ENCODE data around the gene SNX2.

Gene SNX2

DNA sequence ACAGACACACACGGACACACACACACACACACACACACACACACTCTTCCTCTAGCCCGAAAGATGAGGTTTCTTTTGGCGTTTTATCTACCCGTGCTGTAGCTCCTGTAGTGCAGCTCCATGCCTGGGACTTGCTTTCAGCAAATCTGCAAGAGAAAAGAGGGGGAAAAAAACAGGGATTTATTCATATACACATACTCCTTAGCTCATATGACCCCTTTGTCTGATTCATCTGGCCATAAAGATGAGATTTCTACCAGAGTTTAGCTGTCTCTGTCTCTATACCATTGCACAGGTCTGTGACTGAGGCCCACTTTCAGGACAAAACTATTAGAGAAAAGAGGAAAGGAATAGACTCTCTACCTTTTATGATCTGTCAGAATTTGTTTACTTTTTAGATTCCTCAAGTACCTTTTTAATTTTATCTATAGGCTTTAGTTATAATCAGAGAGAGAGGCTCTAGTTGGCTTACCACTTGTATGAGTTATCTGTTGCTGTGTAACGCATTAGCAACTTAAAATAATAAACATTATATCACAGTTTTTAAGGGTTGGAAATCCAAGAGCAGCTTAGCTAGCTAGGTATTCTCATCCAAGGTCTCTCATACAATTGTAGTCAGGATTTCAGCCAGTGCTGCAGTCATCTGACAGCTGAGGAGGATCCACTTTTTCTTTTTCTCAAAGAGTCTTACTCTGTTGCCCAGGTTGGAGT lies 14.7 kb downstream of the SNX2 start:
- CTCF ChIA-PET, result no interaction called here
- DNase-seq (ENCODE audit: extremely low spot score), result no peak
- TF ChIP-seq HDGF (IDR thresholded peaks at IDR 0.05; ENCODE audit: borderline replicate concordance), result no peak
- TF ChIP-seq SUZ12 (IDR thresholded peaks at IDR 0.05), result no peak
- TF ChIP-seq FOXM1 (IDR thresholded peaks at IDR 0.05; ENCODE audit: borderline replicate concordance), result no peak
- no peak for TF ChIP-seq ELF4 (IDR thresholded peaks at IDR 0.05)
- TF ChIP-seq FOXK2 (IDR thresholded peaks at IDR 0.05), result no peak
- no peak for TF ChIP-seq L3MBTL2 (conservative IDR thresholded peaks at IDR 0.05)
- no peak for TF ChIP-seq SP1 (IDR thresholded peaks at IDR 0.05)
- no peak for TF ChIP-seq FOXA1 (IDR thresholded peaks at IDR 0.05)
- no peak for TF ChIP-seq BHLHE40 (IDR thresholded peaks at IDR 0.05; ENCODE audit: borderline replicate concordance)
- TF ChIP-seq CTBP1 (IDR thresholded peaks at IDR 0.05; ENCODE audit: borderline replicate concordance), result no peak
- TF ChIP-seq ZNF384 (IDR thresholded peaks at IDR 0.05), result no peak
- no peak for TF ChIP-seq TARDBP (IDR thresholded peaks at IDR 0.05)
- TF ChIP-seq, protein P1, sequence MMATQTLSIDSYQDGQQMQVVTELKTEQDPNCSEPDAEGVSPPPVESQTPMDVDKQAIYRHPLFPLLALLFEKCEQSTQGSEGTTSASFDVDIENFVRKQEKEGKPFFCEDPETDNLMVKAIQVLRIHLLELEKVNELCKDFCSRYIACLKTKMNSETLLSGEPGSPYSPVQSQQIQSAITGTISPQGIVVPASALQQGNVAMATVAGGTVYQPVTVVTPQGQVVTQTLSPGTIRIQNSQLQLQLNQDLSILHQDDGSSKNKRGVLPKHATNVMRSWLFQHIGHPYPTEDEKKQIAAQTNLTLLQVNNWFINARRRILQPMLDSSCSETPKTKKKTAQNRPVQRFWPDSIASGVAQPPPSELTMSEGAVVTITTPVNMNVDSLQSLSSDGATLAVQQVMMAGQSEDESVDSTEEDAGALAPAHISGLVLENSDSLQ (IDR thresholded peaks at IDR 0.05), result no peak
- no peak for TF ChIP-seq LEF1 (IDR thresholded peaks at IDR 0.05; ENCODE audit: borderline replicate concordance)
- TF ChIP-seq ARNT (IDR thresholded peaks at IDR 0.05), result no peak
- no peak for TF ChIP-seq NFRKB (IDR thresholded peaks at IDR 0.05)
- POLR2A ChIA-PET, result no interaction called here

DNA sequence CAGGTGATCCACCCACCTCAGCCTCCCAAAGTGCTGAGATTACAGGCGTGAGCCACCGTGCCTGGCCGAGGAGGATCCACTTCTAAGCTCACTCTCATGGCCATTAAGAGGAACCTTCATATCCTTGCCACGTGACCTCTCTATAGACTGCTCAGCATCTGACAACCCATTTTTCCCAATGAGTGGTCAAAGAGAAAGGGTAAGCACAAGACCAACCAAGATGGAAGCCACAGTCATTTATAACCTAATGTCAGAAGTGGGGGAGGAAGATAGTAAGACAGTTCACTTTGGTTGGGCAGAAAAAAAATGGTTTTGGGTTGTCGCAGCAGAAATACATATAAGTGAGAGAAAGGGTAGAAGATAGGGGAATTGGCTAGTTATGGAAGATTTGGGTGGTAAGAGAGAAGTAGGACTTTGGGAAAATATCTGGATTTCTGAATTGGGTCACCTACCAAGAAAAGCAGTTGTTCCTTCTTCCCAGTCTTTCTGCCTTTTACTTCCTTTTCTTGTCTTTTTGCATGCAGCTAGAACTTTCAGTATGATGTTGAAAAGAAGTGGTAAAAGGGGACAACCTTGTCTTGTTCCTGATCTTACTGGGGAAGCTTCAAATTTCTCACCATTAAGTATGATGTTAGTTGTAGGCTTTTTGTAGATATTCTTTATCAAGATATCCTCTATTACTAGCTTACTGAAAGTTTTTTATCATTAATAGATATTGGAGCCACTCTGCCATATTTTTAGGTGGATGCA lies 15.6 kb downstream of the SNX2 start:
- DNase-seq (ENCODE audit: extremely low spot score), result no peak
- no peak for TF ChIP-seq FOXA1 (IDR thresholded peaks at IDR 0.05)
- TF ChIP-seq, protein P1 (IDR thresholded peaks at IDR 0.05), result no peak
- no peak for TF ChIP-seq FOXM1 (IDR thresholded peaks at IDR 0.05; ENCODE audit: borderline replicate concordance)
- TF ChIP-seq ELF4 (IDR thresholded peaks at IDR 0.05), result no peak
- TF ChIP-seq ZNF384 (IDR thresholded peaks at IDR 0.05), result no peak
- TF ChIP-seq SUZ12 (IDR thresholded peaks at IDR 0.05), result no peak
- TF ChIP-seq L3MBTL2 (conservative IDR thresholded peaks at IDR 0.05), result no peak
- no peak for TF ChIP-seq HDGF (IDR thresholded peaks at IDR 0.05; ENCODE audit: borderline replicate concordance)
- no peak for TF ChIP-seq FOXK2 (IDR thresholded peaks at IDR 0.05)
- no peak for TF ChIP-seq SP1 (IDR thresholded peaks at IDR 0.05)
- TF ChIP-seq ARNT (IDR thresholded peaks at IDR 0.05), result no peak
- TF ChIP-seq TARDBP (IDR thresholded peaks at IDR 0.05), result no peak
- TF ChIP-seq NFRKB (IDR thresholded peaks at IDR 0.05), result no peak
- TF ChIP-seq LEF1 (IDR thresholded peaks at IDR 0.05; ENCODE audit: borderline replicate concordance), result no peak
- TF ChIP-seq CTBP1 (IDR thresholded peaks at IDR 0.05; ENCODE audit: borderline replicate concordance), result no peak
- ChIA-PET POLR2A (no interaction called here), CTCF (no interaction called here)

DNA sequence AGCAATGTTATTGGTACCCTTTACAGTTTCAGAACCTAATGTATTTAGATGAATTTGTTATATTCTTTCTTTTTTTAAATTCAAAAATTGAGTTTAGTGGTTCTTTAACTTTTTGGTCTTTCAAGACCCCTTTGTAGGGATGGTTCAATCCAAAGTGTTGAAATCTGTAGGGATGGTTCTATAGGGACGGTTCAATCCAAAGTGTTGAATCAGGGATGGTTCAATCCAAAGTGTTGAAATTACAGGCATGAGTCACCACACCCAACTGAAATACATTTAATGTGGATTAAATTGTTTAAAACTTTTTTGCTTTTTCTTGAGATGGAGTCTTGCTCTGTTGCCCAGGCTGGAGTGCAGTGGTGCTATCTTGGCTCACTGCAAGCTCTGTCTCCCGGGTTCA lies 30.6 kb downstream of the SNX2 start:
- ChIA-PET POLR2A (no interaction called here), CTCF (no interaction called here)
- TF ChIP-seq ZNF384 (IDR thresholded peaks at IDR 0.05) (no peak), FOXM1 (IDR thresholded peaks at IDR 0.05; ENCODE audit: borderline replicate concordance) (no peak), SUZ12 (IDR thresholded peaks at IDR 0.05) (no peak), FOXA1 (IDR thresholded peaks at IDR 0.05) (no peak), ARNT (IDR thresholded peaks at IDR 0.05) (no peak)
- TF ChIP-seq, protein P1 (IDR thresholded peaks at IDR 0.05), result no peak
- no peak for DNase-seq (ENCODE audit: extremely low spot score)

DNA sequence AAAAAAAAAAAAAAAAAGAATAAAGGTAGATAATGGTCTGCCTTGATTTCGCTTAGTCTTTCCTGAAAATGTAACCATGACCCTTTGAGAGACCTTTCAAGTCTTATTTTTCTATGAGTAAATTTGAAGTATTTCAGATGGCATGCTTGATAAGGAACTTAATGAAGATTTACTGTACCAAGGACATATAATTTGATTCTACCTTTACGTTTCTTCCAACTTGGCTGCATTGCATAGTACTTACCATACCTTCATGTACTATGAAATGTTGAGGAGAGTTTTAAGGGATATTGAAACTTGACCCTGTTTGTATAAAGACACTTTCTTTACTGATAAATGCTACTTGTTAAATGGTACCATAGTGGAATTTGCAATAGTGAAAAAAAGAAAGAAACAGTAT lies 35.5 kb downstream of the SNX2 start:
- CTCF ChIA-PET, result no interaction called here
- no peak for TF ChIP-seq CTBP1 (IDR thresholded peaks at IDR 0.05; ENCODE audit: borderline replicate concordance)
- no peak for TF ChIP-seq ZNF384 (IDR thresholded peaks at IDR 0.05)
- no peak for TF ChIP-seq SP1 (IDR thresholded peaks at IDR 0.05)
- TF ChIP-seq NFRKB (IDR thresholded peaks at IDR 0.05), result no peak
- no peak for TF ChIP-seq SUZ12 (IDR thresholded peaks at IDR 0.05)
- no peak for TF ChIP-seq ARNT (IDR thresholded peaks at IDR 0.05)
- TF ChIP-seq ELF4 (IDR thresholded peaks at IDR 0.05), result no peak
- TF ChIP-seq FOXK2 (IDR thresholded peaks at IDR 0.05), result no peak
- TF ChIP-seq BHLHE40 (IDR thresholded peaks at IDR 0.05; ENCODE audit: borderline replicate concordance), result no peak
- TF ChIP-seq, protein P1 (IDR thresholded peaks at IDR 0.05), result no peak
- no peak for TF ChIP-seq FOXM1 (IDR thresholded peaks at IDR 0.05; ENCODE audit: borderline replicate concordance)
- TF ChIP-seq FOXA1 (IDR thresholded peaks at IDR 0.05), result no peak
- TF ChIP-seq HDGF (IDR thresholded peaks at IDR 0.05; ENCODE audit: borderline replicate concordance), result no peak
- TF ChIP-seq TARDBP (IDR thresholded peaks at IDR 0.05), result no peak
- no peak for TF ChIP-seq LEF1 (IDR thresholded peaks at IDR 0.05; ENCODE audit: borderline replicate concordance)
- TF ChIP-seq L3MBTL2 (conservative IDR thresholded peaks at IDR 0.05), result no peak
- DNase-seq (ENCODE audit: extremely low spot score), result no peak
- POLR2A ChIA-PET, result no interaction called here

DNA sequence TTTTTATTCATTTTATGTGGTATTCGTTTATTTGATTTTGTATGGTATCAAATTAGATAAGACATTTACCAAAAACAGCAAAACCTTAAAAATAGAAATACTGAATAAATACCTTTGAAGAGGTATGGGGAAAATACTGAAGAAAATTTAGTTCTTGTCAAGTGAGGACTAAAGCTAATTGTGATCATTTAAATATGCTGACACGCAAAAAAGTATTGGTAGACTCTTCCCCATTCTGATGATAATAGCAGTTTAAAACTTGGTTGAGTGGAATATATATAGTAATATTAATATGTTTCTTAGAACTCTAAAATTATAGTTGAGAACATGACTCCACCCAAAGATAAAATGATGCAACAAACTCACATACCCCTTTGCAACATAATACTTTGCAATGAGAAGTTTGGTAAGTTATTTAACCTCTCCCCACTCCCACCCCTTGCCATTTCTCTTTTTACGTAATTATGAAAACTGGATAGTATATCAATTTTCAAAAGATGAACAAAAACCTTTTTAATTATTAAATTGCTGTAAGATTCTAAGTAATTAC lies 40.4 kb downstream of the SNX2 start:
- TF ChIP-seq LEF1 (IDR thresholded peaks at IDR 0.05; ENCODE audit: borderline replicate concordance), result no peak
- no peak for TF ChIP-seq HDGF (IDR thresholded peaks at IDR 0.05; ENCODE audit: borderline replicate concordance)
- no peak for TF ChIP-seq ELF4 (IDR thresholded peaks at IDR 0.05)
- no peak for TF ChIP-seq BHLHE40 (IDR thresholded peaks at IDR 0.05; ENCODE audit: borderline replicate concordance)
- TF ChIP-seq ARNT (IDR thresholded peaks at IDR 0.05), result no peak
- TF ChIP-seq FOXM1 (IDR thresholded peaks at IDR 0.05; ENCODE audit: borderline replicate concordance), result no peak
- DNase-seq (ENCODE audit: extremely low spot score), result no peak
- ChIA-PET CTCF (no interaction called here), POLR2A (no interaction called here)
